K562 (cell line): ENCODE data around the gene CDC45. TPM values are rescaled to one million over a fixed set of nuclear protein-coding genes. Genes with fewer than 3 reads are reported as not detected.

Experiments
- ATAC-seq: fragments of 200-7000 bp; cut with Tn5 transposase; 3 replicates; pipeline ENCODE4 v1.9.1; 2020; ENCODE audit warnings: moderate library complexity
- BruUV-seq: library from RNA; stranded (reverse); fragments of 400-500 nt; replicated peaks from 2 replicates; lab custom pipeline; 2021; lab: Mats Ljungman, UMichigan
- CTCF ChIA-PET: fragments of 300-600 bp; formaldehyde crosslinking; extraction: SDS; loops from one replicate; lab custom pipeline; 2021; ENCODE audit warnings: low intra/inter-chr PET ratio; lab: Yijun Ruan, JAX
- POLR2A ChIA-PET: fragments of 300-600, 350-650 bp; sonication (Branson Sonifier 250); formaldehyde crosslinking; extraction: SDS; loops from one replicate; lab custom pipeline; 2021; ENCODE audit warnings: antibody characterized with exemption, inconsistent platforms; lab: Yijun Ruan, JAX
- DNase-seq, 4 experiments: peaks; one replicate each; pipeline versions ENCODE4 v3.0.0 to v3.0.0-alpha.2; 2011 to 2018; ENCODE audit warnings: low spot score in 3 of 4, mixed read lengths in 3 of 4; ENCODE audit errors: extremely low read depth in 1 of 4
- FAIRE-seq: peaks from 2 replicates; lab custom pipeline; 2011; peaks lifted over from hg19 to GRCh38; lab: Jason Lieb, UNC
- H2AFZ ChIP-seq: 2 replicates; pipeline ENCODE4 v1.6.0; 2011; ENCODE audit warnings: low read depth, low read length, control low read depth, inconsistent platforms
- H3K27ac ChIP-seq: fragments of 200-600 bp; 3 replicates; pipeline ENCODE4 v1.8.0; 2011; ENCODE audit warnings: low read depth, mild to moderate bottlenecking, control low read depth, inconsistent platforms, low read length, moderate library complexity, mixed read lengths; ENCODE audit errors: extremely low read depth
- H3K27me3 ChIP-seq, 2 experiments: fragments of 300-600 bp in 1 of 2; 2 replicates in 1 of 2; 3 replicates in 1 of 2; pipeline versions ENCODE4 v1.6.0 to v1.8.0; 2011; ENCODE audit warnings: inconsistent platforms in 2 of 2, low read length in 2 of 2, mild to moderate bottlenecking in 1 of 2, mixed read lengths in 1 of 2, moderate library complexity in 1 of 2; ENCODE audit not compliant: control insufficient read depth in 2 of 2, insufficient read depth in 2 of 2
- H3K36me3 ChIP-seq: fragments of 300-600 bp; 3 replicates; pipeline ENCODE4 v1.8.0; 2011; ENCODE audit warnings: mild to moderate bottlenecking, low read length, inconsistent platforms; ENCODE audit not compliant: control insufficient read depth, insufficient read depth
- H3K4me1 ChIP-seq, 2 experiments: fragments of 200-600 bp in 1 of 2; replicated peaks in 1 of 2; 2 replicates in 1 of 2; 3 replicates in 1 of 2; pipeline versions ENCODE4 v1.5.1 to v1.8.0; 2011; ENCODE audit warnings: inconsistent platforms in 2 of 2, low read length in 2 of 2, mild to moderate bottlenecking in 1 of 2, mixed read lengths in 1 of 2, moderate library complexity in 1 of 2; ENCODE audit not compliant: control insufficient read depth in 2 of 2, insufficient read depth in 2 of 2
- H3K4me2 ChIP-seq: 2 replicates; pipeline ENCODE4 v1.6.1; 2011; ENCODE audit warnings: low read length, control low read depth, inconsistent platforms, mixed read lengths; ENCODE audit not compliant: insufficient read depth
- H3K4me3 ChIP-seq: fragments of 200-600 bp; sonication (generic), shearing (Covaris generic); 2 replicates; pipeline ENCODE4 v1.5.1; 2016; ENCODE audit warnings: control low read depth, inconsistent platforms
- H3K79me2 ChIP-seq: fragments of 200-600 bp; 3 replicates; pipeline ENCODE4 v1.8.0; 2011; ENCODE audit warnings: low read length, inconsistent platforms; ENCODE audit not compliant: control insufficient read depth, insufficient read depth
- H3K9ac ChIP-seq, 2 experiments: 2 replicates each; pipeline versions ENCODE4 v1.6.0 to v1.6.1; 2011; ENCODE audit warnings: low read depth in 2 of 2, low read length in 2 of 2, control low read depth in 1 of 2, inconsistent platforms in 1 of 2, mild to moderate bottlenecking in 1 of 2, mixed read lengths in 1 of 2; ENCODE audit not compliant: insufficient read depth in 1 of 2
- H3K9me1 ChIP-seq: one replicate; pipeline ENCODE4 v1.6.0; 2011; ENCODE audit warnings: inconsistent platforms, mild to moderate bottlenecking, low read length, moderate library complexity; ENCODE audit not compliant: control insufficient read depth, insufficient read depth
- H3K9me3 ChIP-seq: replicated peaks from 2 replicates; pipeline ENCODE4 v1.5.1; 2011; ENCODE audit warnings: low read depth, low read length, inconsistent platforms; ENCODE audit not compliant: control insufficient read depth, insufficient read depth
- H4K20me1 ChIP-seq: replicated peaks from 2 replicates; pipeline ENCODE4 v1.6.1; 2011; ENCODE audit warnings: low read length, inconsistent platforms, mixed read lengths; ENCODE audit not compliant: control insufficient read depth, insufficient read depth
- ATF3 ChIP-seq, 2 experiments: fragments of 450-650 bp in 1 of 2; sonication (generic) in 1 of 2; formaldehyde crosslinking in 1 of 2; IDR thresholded peaks in 1 of 2; conservative IDR thresholded peaks in 1 of 2; 2 replicates each; pipeline versions ENCODE4 v1.6.1 to v1.8.1; 2016 to 2023; ENCODE audit warnings: mild to moderate bottlenecking in 2 of 2, moderate library complexity in 2 of 2, inconsistent platforms in 1 of 2, missing genetic modification reagents in 1 of 2
- BACH1 ChIP-seq: fragments of 200-800 bp; sonication (Bioruptor generic); IDR thresholded peaks from 2 replicates; pipeline ENCODE4 v1.6.1; 2016; ENCODE audit warnings: missing genetic modification characterization, missing compliant biosample characterization
- CBFB ChIP-seq: sonication (generic); formaldehyde crosslinking; IDR thresholded peaks from 2 replicates; pipeline ENCODE4 v1.4.0; 2020; ENCODE audit warnings: mild to moderate bottlenecking, missing genetic modification reagents
- EZH2 ChIP-seq: IDR thresholded peaks from 2 replicates; pipeline ENCODE4 v1.6.1; 2012; ENCODE audit warnings: low read depth, mild to moderate bottlenecking, inconsistent platforms, low read length, borderline replicate concordance
- LEF1 ChIP-seq: fragments of 450-650 bp; IDR thresholded peaks from 2 replicates; pipeline ENCODE4 v1.6.1; 2016; ENCODE audit warnings: mild to moderate bottlenecking
- MCM2 ChIP-seq: fragments of 450-650 bp; IDR thresholded peaks from 2 replicates; pipeline ENCODE4 v1.6.1; 2017; ENCODE audit warnings: low read depth, mild to moderate bottlenecking
- MYC ChIP-seq, 2 experiments: fragments of 250-450 bp in 1 of 2; sonication (Bioruptor Pico) in 1 of 2; IDR thresholded peaks; 2 replicates each; pipeline versions ENCODE4 v1.5.1 to v1.6.1; 2012 to 2021; ENCODE audit warnings: low read depth in 2 of 2, borderline replicate concordance in 1 of 2, improper control_type of control experiment in 1 of 2, low read length in 1 of 2, mild to moderate bottlenecking in 1 of 2, moderate library complexity in 1 of 2
- NRF1 ChIP-seq, 2 experiments: fragments of 450-650 bp; IDR thresholded peaks in 1 of 2; conservative IDR thresholded peaks in 1 of 2; 2 replicates each; pipeline ENCODE4 v1.6.1; 2014; ENCODE audit warnings: mild to moderate bottlenecking in 2 of 2
- PRDM10 ChIP-seq: fragments of 450-650 bp; IDR thresholded peaks from 2 replicates; pipeline ENCODE4 v1.6.1; 2018; ENCODE audit not compliant: partially characterized antibody
- ZNF212 ChIP-seq: fragments of 450-650 bp; formaldehyde crosslinking; IDR thresholded peaks from 2 replicates; pipeline ENCODE4 v1.4.0; 2020; ENCODE audit warnings: mild to moderate bottlenecking
- ZNF280B ChIP-seq: fragments of 250-450 bp; sonication (Bioruptor Pico); IDR thresholded peaks from 2 replicates; pipeline ENCODE4 v1.5.1; 2021; ENCODE audit warnings: mild to moderate bottlenecking
- ZNF316 ChIP-seq: fragments of 450-650 bp; IDR thresholded peaks from 2 replicates; pipeline ENCODE4 v1.6.1; 2016
- ZNF408 ChIP-seq: fragments of 250-450 bp; sonication (Bioruptor Pico); IDR thresholded peaks from 2 replicates; pipeline ENCODE4 v1.4.0; 2020; ENCODE audit warnings: low read depth, mild to moderate bottlenecking, moderate library complexity
- ZNF76 ChIP-seq: fragments of 250-450 bp; sonication (Bioruptor Pico); IDR thresholded peaks from 2 replicates; pipeline ENCODE4 v1.4.0; 2020; ENCODE audit warnings: mild to moderate bottlenecking, moderate library complexity, borderline replicate concordance
- in situ Hi-C: fragments of 300-500 bp; cut with MboI; formaldehyde crosslinking; loops from 4 replicates; pipeline ENCODE4 v1.15.0; 2018; ENCODE audit warnings: inconsistent platforms, mixed read lengths
- intact Hi-C: fragments of 100-400 bp; cut with micrococcal nuclease; formaldehyde crosslinking; loops from 2 replicates; pipeline ENCODE4 v1.14.2; 2022
- polyA plus RNA-seq, 8 experiments: library from polyadenylated mRNA; depleted of rRNA in 4 of 8; stranded (reverse) in 5 of 8; unstranded in 3 of 8; fragments of >200 nt; fragmentation: Nextera tagmentation in 2 of 8; fragmentation: Illumina TruSeq in 1 of 8; extraction: Ambion mirVana in 2 of 8; extraction: Trizol in 1 of 8; gene quantifications; 2 replicates each; pipeline versions ENCODE4 v1.2.1 to v1.2.3, GENCODE V29; 2011 to 2014; ENCODE audit warnings: inconsistent platforms in 1 of 8, missing spikeins in 1 of 8
- total RNA-seq, 7 experiments: library from RNA; depleted of rRNA in 6 of 7; stranded (reverse); fragments of >200 nt in 6 of 7; fragmentation: Illumina TruSeq in 2 of 7; extraction: Trizol in 2 of 7; gene quantifications; 2 replicates each; pipeline versions ENCODE4 v1.2.1 to v1.2.3, GENCODE V29; 2011 to 2021; ENCODE audit warnings: low replicate concordance in 1 of 7
- TF ChIP-seq, protein P1 (sequence below): fragments of 450-650 bp; IDR thresholded peaks from 2 replicates; pipeline ENCODE4 v1.6.1; 2017; ENCODE audit warnings: mild to moderate bottlenecking, moderate library complexity

Gene CDC45
- total and polyA plus RNA-seq, 9 of the 15 experiments (the other 6 are each of a cell fraction or from before 2014, with no cell fraction given), result 251 to 580 (median 410) TPM

- Histone ChIP-seq H3K4me2 (no peak overlapping the region), H4K20me1 (no peaks in the 10 kb centered on the region), H3K79me2 (no peaks in the 10 kb centered on the region), H3K27ac (no peak overlapping the region), H3K36me3 (no peaks in the 10 kb centered on the region), H3K4me1 (no peaks in the 10 kb centered on the region), H3K9me1 (no peaks in the 10 kb centered on the region), H3K4me3 (no peak overlapping the region), H3K9me3 (no peaks in the 10 kb centered on the region), H2AFZ (no peak overlapping the region), H3K27me3 (peaks cover 56 to 62% of the 10 kb centered on the region in 2 experiments), H3K9ac (no peak overlapping the region)
- intact Hi-C loops, result loop anchor here (5.0 kb wide), 1 partner anchor 73 kb away; no protein-coding TSS in a partner anchor
- POLR2A ChIA-PET, result interaction anchor here (0.6 to 1.5 kb wide), 6 partner anchors 28 to 492 kb away, joined by 3 to 6 read pairs (median 4); partner anchors contain the start of gene CDC45
- no peak for ATAC-seq
- BruUV-seq, result no TSS peak
- DNase-seq, result no peak
- CTCF ChIA-PET, result interaction anchor here (0.6 kb wide), 1 partner anchor 333 kb away, joined by 4 read pairs; no protein-coding TSS in a partner anchor
- in situ Hi-C loops, result no loop called here
- no peak for FAIRE-seq
- TF ChIP-seq NRF1 (conservative IDR thresholded peaks at IDR 0.05 in 1 of 2, IDR thresholded peaks at IDR 0.05 in 1 of 2) (no peak), ZNF316 (peak; percentile 56; the same call in 1 of the 2 replicates), ZNF280B (CRISPR knock-in tag) (0 out of 2 replicates have a peak, but pooled peaks have one; percentile 62), CBFB (no peak), ZNF76 (CRISPR knock-in tag) (no peak), ATF3 (IDR thresholded peaks at IDR 0.05) (no peak), ATF3 (CRISPR knock-in tag; conservative IDR thresholded peaks at IDR 0.05) (no peak), EZH2 (no peak), LEF1 (no peak), MCM2 (no peak), ZNF212 (CRISPR knock-in tag) (no peak), BACH1 (tag) (no peak), MYC (IDR thresholded peaks at IDR 0.05; ENCODE audit: low read depth, low read length) (no peak), MYC (CRISPR knock-in tag; IDR thresholded peaks at IDR 0.05; ENCODE audit: borderline replicate concordance, low read depth) (no peak), PRDM10 (no peak), ZNF408 (CRISPR knock-in tag) (no peak)
- TF ChIP-seq, protein P1, sequence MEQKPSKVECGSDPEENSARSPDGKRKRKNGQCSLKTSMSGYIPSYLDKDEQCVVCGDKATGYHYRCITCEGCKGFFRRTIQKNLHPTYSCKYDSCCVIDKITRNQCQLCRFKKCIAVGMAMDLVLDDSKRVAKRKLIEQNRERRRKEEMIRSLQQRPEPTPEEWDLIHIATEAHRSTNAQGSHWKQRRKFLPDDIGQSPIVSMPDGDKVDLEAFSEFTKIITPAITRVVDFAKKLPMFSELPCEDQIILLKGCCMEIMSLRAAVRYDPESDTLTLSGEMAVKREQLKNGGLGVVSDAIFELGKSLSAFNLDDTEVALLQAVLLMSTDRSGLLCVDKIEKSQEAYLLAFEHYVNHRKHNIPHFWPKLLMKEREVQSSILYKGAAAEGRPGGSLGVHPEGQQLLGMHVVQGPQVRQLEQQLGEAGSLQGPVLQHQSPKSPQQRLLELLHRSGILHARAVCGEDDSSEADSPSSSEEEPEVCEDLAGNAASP, result no peak
Measured at GRCh38 chr22:19533857-19534256, 54.1 kb downstream of the CDC45 start.
